ENCODE results near the gene DLL1.

Gene DLL1

GRCh38 chr6:170244721-170245474 lies 46.0 kb downstream of the DLL1 start:
- Histone ChIP-seq H3K79me2 (ENCODE audit: insufficient read depth, low read length) (no peaks in the 10 kb centered on the region), H3K9me3 (ENCODE audit: insufficient read depth, low read length, severe bottlenecking) (no peaks in the 10 kb centered on the region), H3K27me3 (ENCODE audit: insufficient read depth, low read length, poor library complexity) (no peaks in the 10 kb centered on the region), H3K27ac (ENCODE audit: low read length) (no peak overlapping the region), H4K20me1 (ENCODE audit: insufficient read depth, low read length) (no peaks in the 10 kb centered on the region; the same call in 1 of the 2 replicates), H3K36me3 (ENCODE audit: insufficient read depth, low read length) (no peaks in the 10 kb centered on the region), H2AFZ (ENCODE audit: low read depth, low read length) (no peak overlapping the region), H3K9ac (ENCODE audit: low read depth, low read length) (no peak overlapping the region), H3K4me3 (ENCODE audit: low read depth in 1 of 2, low read length in 2 of 2) (no peak overlapping the region), H3K4me1 (ENCODE audit: insufficient read depth, low read length) (no peaks in the 10 kb centered on the region), H3K4me2 (ENCODE audit: insufficient read depth, low read length) (no peak overlapping the region)
- no peak for TF ChIP-seq CTCF (IDR thresholded peaks at IDR 0.05; ENCODE audit: borderline replicate concordance, extremely low read depth, low read length, poor library complexity, severe bottlenecking)
- no peak for TF ChIP-seq EZH2 (IDR thresholded peaks at IDR 0.05; ENCODE audit: borderline replicate concordance, low read depth, low read length, severe bottlenecking)
- no peak for DNase-seq
- ATAC-seq (ENCODE audit: insufficient read depth, low read depth), result no peak

DNA sequence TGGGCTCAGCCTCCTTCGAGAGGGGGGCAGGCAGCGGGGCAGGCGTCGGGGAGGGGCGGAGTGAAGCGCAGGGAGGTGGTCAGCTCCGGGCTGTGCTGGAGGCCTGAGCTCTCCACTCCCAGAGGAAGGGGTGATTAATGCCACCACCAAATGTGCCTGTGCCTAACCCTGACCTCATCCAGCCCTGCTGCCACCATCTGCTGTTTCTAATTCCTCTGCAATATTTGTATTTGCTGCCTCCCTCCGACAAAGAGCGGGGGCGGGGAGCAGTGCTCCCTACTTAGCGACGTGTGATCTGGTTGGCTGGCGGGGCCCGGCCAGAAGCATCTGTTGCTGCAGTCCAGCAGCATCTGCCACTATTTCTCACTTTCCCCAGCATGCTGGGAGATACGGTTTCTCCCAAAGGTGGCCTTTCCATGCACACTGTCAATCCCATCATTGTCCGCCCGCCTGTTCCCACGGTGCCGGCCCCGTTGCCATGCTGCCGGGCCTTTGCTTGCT lies 47.0 kb downstream of the DLL1 start:
- Histone ChIP-seq H3K36me3 (ENCODE audit: insufficient read depth, low read length) (no peaks in the 10 kb centered on the region), H3K79me2 (ENCODE audit: insufficient read depth, low read length) (no peaks in the 10 kb centered on the region), H3K9me3 (ENCODE audit: insufficient read depth, low read length, severe bottlenecking) (no peaks in the 10 kb centered on the region), H3K27me3 (ENCODE audit: insufficient read depth, low read length, poor library complexity) (peaks cover 4% of the 10 kb centered on the region), H4K20me1 (ENCODE audit: insufficient read depth, low read length) (no peaks in the 10 kb centered on the region; the same call in 1 of the 2 replicates), H3K4me3 (ENCODE audit: low read depth in 1 of 2, low read length in 2 of 2) (no peak overlapping the region), H3K27ac (ENCODE audit: low read length) (no peak overlapping the region), H3K4me1 (ENCODE audit: insufficient read depth, low read length) (no peaks in the 10 kb centered on the region), H2AFZ (ENCODE audit: low read depth, low read length) (no peak overlapping the region), H3K4me2 (ENCODE audit: insufficient read depth, low read length) (no peak overlapping the region), H3K9ac (ENCODE audit: low read depth, low read length) (no peak overlapping the region)
- TF ChIP-seq CTCF (IDR thresholded peaks at IDR 0.05; ENCODE audit: borderline replicate concordance, extremely low read depth, low read length, poor library complexity, severe bottlenecking) (no peak), EZH2 (IDR thresholded peaks at IDR 0.05; ENCODE audit: borderline replicate concordance, low read depth, low read length, severe bottlenecking) (no peak)
- no peak for DNase-seq
- ATAC-seq (ENCODE audit: insufficient read depth, low read depth), result no peak

- Histone ChIP-seq H3K4me3 (ENCODE audit: low read depth in 1 of 2, low read length in 2 of 2) (no peak overlapping the region), H3K9ac (ENCODE audit: low read depth, low read length) (no peak overlapping the region), H3K9me3 (ENCODE audit: insufficient read depth, low read length, severe bottlenecking) (no peaks in the 10 kb centered on the region), H3K27ac (ENCODE audit: low read length) (no peak overlapping the region), H4K20me1 (ENCODE audit: insufficient read depth, low read length) (no peaks in the 10 kb centered on the region; the same call in 1 of the 2 replicates), H3K27me3 (ENCODE audit: insufficient read depth, low read length, poor library complexity) (peaks cover 4% of the 10 kb centered on the region), H2AFZ (ENCODE audit: low read depth, low read length) (no peak overlapping the region), H3K79me2 (ENCODE audit: insufficient read depth, low read length) (no peaks in the 10 kb centered on the region), H3K36me3 (ENCODE audit: insufficient read depth, low read length) (no peaks in the 10 kb centered on the region), H3K4me2 (ENCODE audit: insufficient read depth, low read length) (no peak overlapping the region), H3K4me1 (ENCODE audit: insufficient read depth, low read length) (no peaks in the 10 kb centered on the region)
- TF ChIP-seq EZH2 (IDR thresholded peaks at IDR 0.05; ENCODE audit: borderline replicate concordance, low read depth, low read length, severe bottlenecking) (no peak), CTCF (IDR thresholded peaks at IDR 0.05; ENCODE audit: borderline replicate concordance, extremely low read depth, low read length, poor library complexity, severe bottlenecking) (no peak)
- DNase-seq (no peak), ATAC-seq (ENCODE audit: insufficient read depth, low read depth) (no peak)
Measured at GRCh38 chr6:170243386-170243785, 47.5 kb downstream of the DLL1 start.

Data from DND-41 (cell line).